Posterior vena cava (tissue), 2 donors: ENCODE measurements around the gene LZTFL1. TPM values are rescaled to one million over a fixed set of nuclear protein-coding genes. Genes with fewer than 3 reads are reported as not detected.
"Not testable (repeated sequence)": the region's sequence is repeated elsewhere in the genome, so short reads cannot be mapped to it uniquely, and the experiment has no call there.

Experiments used
- DNase-seq: peaks from one replicate; pipeline ENCODE4 v3.0.0-alpha.2; 2020; ENCODE audit warnings: low spot score
- intact Hi-C, 2 donors: fragments of 100-400 bp; cut with DNase I; formaldehyde crosslinking; loops; one replicate each; pipeline versions ENCODE4 v1.14.1 to v1.14.2; 2022 to 2023
- total RNA-seq, 2 donors: library from RNA; stranded (reverse); fragmentation: NEBNext Ultra II Directional; extraction: Animal tissue kit (Norgen Biotek cat#: 25700); gene quantifications; one replicate each; pipeline ENCODE4 v1.2.1, GENCODE V29; 2021
- donor health status: DM: yes; HTN: yes; CAD: no.
- donor health status: DM: yes; HTN: yes; CAD: no.

LZTFL1 gene
- total RNA-seq, 2 donors from 2014 or later: 12.7 TPM

DNA sequence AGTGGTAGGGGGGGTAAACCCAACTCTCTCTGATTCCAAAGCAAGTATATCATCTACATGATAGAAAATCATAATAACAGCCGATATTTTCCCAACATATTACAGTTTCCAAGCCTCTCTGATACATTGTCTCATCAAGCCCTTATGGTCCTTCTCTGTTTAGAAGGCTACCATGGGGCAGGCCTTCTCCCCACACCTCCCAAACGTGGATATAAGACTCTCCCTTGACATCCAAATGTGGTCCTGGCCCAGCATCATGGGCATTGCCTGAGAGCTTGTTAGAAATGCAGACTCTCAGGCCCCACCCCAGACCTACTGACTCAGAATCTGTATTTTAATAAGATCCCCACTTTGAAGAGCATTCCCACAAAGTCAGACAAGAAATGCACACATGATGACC lies 26.7 kb upstream of the LZTFL1 start:
- intact Hi-C loops: no loop called here
- DNase-seq: no peak

- DNase-seq: no peak
- intact Hi-C loops: no loop called here
These were observed 26.3 kb upstream of the LZTFL1 start for GRCh38 chr3:45868213-45868612.

- DNase-seq: no peak
- intact Hi-C loops: no loop called here
These were observed 23.6 kb upstream of the LZTFL1 start for GRCh38 chr3:45865563-45865962.

DNA sequence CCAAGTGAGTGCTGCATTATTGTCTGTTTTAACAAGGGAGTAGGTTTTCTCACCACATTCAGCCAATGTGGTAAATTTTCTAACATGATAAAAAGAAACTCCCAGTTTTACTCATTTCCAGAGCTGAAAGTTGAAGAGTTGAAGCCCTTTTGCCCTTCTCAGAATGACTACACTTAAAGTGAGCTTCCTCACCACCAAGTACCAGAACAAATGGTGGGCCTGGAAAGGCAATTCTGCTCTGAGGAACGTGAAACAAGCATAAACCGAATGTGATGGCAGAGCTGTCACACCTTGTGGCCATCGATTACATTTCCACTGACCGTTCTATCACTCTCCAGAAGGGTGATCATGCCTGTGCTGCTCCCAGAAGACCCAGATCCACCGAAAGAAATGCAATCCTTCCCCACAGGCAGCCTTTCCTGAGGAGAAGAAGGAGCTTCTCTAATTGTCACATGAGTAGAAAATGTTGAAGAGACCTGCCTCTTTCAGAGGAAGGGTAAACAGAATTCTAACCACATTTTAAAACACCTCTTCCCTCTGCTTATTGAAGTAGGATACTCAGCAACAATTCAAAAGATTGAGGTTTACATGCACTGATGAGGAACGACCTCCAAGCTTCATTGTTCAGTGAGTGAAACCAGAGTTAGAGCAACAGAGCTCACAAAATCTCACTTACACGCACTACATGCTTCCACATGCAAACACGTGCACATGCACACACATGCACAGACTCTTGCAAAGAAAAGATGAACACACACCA lies 23.0 kb upstream of the LZTFL1 start:
- no peak for DNase-seq
- intact Hi-C loops: no loop called here

DNA sequence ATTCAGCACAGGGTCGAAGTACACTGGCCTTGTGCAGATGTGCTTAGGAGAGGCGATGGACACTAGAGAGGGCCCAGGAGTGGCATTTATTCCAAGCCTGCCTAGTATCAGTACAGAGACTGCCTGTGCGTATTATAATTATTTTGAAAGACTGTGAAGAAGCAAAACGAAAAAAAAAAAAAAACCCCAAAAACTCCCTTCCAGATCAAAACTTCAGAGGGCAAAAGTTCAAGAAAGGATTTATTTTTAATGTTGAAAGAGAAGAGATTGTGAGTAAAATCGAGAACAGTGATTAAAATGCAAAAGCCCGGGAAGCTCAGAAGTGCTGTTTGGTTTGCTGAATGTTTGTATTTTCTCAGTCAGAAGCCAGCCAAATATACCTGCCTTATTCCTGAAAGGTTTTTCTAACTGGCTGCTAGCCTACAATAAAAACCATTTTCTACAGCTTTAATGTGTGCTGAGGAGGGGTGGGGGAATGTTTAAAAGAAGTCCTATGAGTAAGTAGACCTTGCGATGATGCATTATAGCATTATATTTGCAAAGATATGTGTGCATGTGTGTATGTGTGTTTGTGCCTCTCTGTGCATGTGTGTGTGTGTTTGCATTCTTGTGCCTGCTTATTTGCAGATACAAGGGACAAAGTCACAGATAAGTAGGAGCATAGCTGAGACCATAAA lies 19.3 kb upstream of the LZTFL1 start:
- no peak for DNase-seq
- intact Hi-C loops: no loop called here

DNA sequence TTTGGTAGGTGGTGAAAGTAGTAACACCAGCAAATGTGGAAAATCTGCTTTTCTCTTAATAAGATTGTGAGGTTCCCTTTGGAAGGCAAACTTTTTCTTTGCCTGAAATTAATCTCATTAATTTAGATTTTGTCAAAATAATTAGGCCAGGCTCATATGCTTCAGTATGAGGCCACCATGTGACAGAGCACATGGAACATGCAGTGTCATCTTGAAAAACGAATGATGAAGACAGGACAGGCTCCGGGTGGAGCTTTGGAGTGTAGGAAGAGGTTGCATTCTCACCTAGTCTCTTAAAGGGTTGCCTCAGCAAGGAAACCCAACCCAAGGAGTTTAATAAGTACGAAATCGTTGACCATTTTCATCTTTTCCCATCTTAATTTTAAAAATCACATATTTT lies 18.6 kb upstream of the LZTFL1 start:
- DNase-seq: no peak
- intact Hi-C loops: no loop called here

DNA sequence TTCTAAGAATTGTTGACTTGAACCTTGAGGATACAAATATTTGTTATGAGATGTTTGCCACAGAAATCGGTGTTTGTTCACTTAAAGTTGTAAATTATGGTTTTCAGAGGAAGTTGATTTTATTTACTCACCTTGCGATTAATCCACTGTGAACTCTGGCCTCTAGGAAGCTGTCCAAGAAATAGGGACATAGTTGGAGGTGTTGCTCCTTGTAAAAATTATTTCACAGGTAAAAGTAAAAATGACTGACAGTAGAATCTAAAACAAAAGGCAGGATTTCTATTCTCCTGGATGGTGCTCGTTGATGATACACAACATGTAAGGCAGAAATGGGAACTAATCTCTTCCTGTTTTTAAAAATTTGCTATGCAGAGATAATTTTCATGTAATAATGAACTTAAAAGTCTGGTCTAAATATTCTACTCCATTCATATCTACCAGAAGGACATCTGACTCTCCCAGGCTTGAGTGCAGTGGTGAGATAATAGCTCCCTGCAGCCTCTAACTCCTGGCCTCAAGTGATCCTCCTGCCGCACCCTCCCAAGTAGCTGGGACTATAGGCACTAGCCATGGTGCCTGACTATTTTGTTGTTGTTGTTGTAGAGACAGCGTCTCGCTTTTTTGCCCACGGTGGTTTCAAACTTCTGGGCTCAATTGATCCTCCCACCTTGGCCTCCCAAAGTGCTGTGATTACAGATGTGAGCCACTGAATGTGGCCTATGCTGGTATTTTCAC lies 17.1 kb upstream of the LZTFL1 start:
- no peak for DNase-seq
- intact Hi-C loops: no loop called here

- intact Hi-C loops: not testable (repeated sequence)
These were observed 15.1 kb upstream of the LZTFL1 start for GRCh38 chr3:45857024-45857423.

GRCh38 chr3:45856323-45856722 lies 14.4 kb upstream of the LZTFL1 start:
- intact Hi-C loops, DNase-seq: not testable (repeated sequence)

More at GRCh38 chr3:45857024-45857423, 15.1 kb upstream of the LZTFL1 start:
- DNase-seq: not testable (repeated sequence)

GRCh38 chr3:45852828-45853227 lies 10.9 kb upstream of the LZTFL1 start:
- intact Hi-C loops: no loop called here
- no peak for DNase-seq

- intact Hi-C loops: no loop called here
- no peak for DNase-seq
These were observed 6.5 kb upstream of the LZTFL1 start for GRCh38 chr3:45848392-45848791.

GRCh38 chr3:45844616-45845015 lies 2.7 kb upstream of the LZTFL1 start:
- intact Hi-C loops: loop anchor here in 1 of 2 donors (5.0 kb wide), 1 partner anchor 1133 kb away; the partner anchor contains the start of genes CCDC12 and NBEAL2
- DNase-seq: no peak

- intact Hi-C loops: loop anchor here in 1 of 2 donors (5.0 kb wide), 1 partner anchor 1134 kb away; the partner anchor contains the start of genes CCDC12 and NBEAL2
- DNase-seq: no peak
These were observed 1.1 kb upstream of the LZTFL1 start for GRCh38 chr3:45842851-45843625.

DNA sequence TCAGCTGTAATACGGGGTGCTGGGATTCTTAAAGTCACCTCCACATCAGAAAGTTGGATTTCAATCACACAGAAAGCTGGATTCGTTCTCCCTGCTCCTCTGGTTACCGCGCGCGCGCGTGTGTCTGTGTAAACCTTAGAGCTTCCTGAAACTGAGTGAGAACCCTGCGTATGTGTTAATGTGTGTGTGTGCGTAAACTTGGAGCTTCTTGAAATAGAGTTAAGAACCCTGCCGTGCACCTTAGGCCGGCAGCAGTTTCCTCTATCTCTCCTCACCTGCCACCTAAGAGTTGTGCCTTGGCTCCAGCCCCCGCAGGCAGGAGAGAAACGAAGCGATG lies 531 bp downstream of the LZTFL1 start:
- DNase-seq: peak; percentile 81
- intact Hi-C loops: loop anchor here in 1 of 2 donors (5.0 kb wide), 1 partner anchor 1136 kb away; the partner anchor contains the start of genes CCDC12 and NBEAL2

DNA sequence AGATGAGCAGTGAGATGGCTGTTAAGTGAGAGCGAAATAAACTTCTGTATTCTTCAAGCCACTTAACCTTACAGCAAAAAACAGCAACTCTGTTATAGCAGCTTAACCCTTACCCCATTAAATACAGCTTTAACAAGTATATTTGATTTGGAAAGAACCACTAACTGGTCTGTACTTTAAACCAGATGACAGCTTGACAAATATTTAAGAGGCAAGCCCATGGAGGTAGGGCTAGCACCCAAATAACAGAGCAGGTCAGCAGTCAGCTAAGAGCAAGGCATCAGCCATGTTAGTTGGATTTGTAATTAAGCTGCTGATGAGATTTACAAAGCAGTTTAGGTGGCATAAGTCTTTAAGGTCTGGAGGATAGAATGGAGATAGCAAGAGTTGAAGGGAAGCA lies 3.5 kb downstream of the LZTFL1 start:
- intact Hi-C loops: no loop called here
- no peak for DNase-seq

DNA sequence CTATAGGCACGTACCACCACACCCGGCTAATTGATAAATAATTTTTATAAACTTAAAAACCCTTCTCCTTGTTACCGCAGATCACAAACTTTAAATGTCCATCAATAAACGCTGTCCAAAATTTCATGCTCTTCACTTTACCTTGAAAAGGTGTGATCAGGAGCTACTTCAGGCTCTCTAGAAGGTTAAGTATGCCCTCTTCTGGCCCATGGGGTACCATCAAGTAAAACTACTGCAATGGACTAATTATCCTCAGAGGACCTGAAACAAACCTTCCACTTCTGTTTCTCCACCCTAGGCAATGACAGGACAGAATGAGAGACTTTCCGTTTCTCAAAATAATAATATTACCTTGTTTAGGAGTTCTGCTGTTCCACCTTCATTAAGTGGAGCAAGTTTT lies 9.2 kb downstream of the LZTFL1 start:
- no peak for DNase-seq
- intact Hi-C loops: no loop called here

DNA sequence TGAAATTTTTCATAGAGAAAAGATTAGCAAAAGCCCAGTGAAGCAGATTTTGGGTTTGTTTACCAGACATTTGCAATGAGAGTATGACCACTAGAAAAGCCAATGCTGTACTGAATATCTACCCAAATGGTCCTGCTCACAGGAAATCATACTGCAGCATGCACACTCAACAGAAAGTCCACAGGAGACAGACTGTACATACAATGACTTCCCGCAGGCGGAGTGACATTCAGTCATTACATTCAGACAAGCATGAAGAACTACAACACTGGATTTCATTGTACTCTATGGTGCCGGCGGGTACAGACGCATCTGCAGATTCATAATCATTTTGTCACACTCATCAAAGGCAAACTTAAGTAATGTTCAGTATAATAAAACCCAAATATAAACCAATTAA lies 11.8 kb downstream of the LZTFL1 start:
- intact Hi-C loops: no loop called here
- DNase-seq: no peak

DNA sequence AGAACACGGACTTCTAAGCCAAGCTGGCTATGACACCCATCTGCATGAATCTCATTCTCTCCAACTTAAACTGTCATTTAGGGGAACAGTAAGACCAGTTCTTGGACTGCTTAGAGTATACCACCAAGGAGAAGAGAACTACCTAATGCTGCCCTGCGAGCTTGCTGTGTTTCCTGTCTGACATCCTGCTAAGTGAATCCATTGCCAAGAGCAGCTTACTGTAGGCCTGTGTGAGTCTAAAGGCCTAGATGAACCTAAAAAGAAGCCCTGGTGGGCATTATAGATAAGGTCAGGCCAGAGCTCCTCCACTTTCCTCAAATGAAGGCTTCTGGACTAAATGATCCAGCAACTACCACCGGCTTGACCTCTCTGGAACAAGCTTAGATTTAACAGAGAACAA lies 15.0 kb downstream of the LZTFL1 start:
- no peak for DNase-seq
- intact Hi-C loops: no loop called here

- intact Hi-C loops: no loop called here
- DNase-seq: no peak
These were observed 15.6 kb downstream of the LZTFL1 start for GRCh38 chr3:45826321-45826720.
